HEK293T (cell line): ENCODE results near the gene XPO5.

Source experiments
- CTCF ChIA-PET: fragments of 350-600 bp; formaldehyde crosslinking; extraction: SDS; loops from one replicate; lab custom pipeline; 2021; ENCODE audit warnings: antibody characterized with exemption, inconsistent platforms; lab: Yijun Ruan, JAX
- POLR2A ChIA-PET: fragments of 350-600 bp; formaldehyde crosslinking; extraction: SDS; loops from one replicate; lab custom pipeline; 2020; ENCODE audit warnings: antibody characterized with exemption, inconsistent platforms; lab: Yijun Ruan, JAX
- DNase-seq: peaks from one replicate; pipeline ENCODE4 v3.0.0; 2012; ENCODE audit warnings: mixed read lengths; ENCODE audit errors: extremely low spot score
- ARNT ChIP-seq: fragments of 450-650 bp; IDR thresholded peaks from 2 replicates; pipeline ENCODE4 v1.6.1; 2017; ENCODE audit warnings: mild to moderate bottlenecking
- BHLHE40 ChIP-seq: fragments of 450-650 bp; IDR thresholded peaks from 2 replicates; pipeline ENCODE4 v1.6.1; 2016; ENCODE audit warnings: mild to moderate bottlenecking, moderate library complexity, borderline replicate concordance
- CTBP1 ChIP-seq: fragments of 450-650 bp; IDR thresholded peaks from 2 replicates; pipeline ENCODE4 v1.6.1; 2016; ENCODE audit warnings: borderline replicate concordance
- ELF4 ChIP-seq: fragments of 450-650 bp; IDR thresholded peaks from 2 replicates; pipeline ENCODE4 v1.6.1; 2017; ENCODE audit warnings: antibody characterized with exemption
- FOXA1 ChIP-seq: fragments of 450-650 bp; IDR thresholded peaks from 2 replicates; pipeline ENCODE4 v1.6.1; 2016; ENCODE audit warnings: mild to moderate bottlenecking
- FOXK2 ChIP-seq: fragments of 450-650 bp; IDR thresholded peaks from 2 replicates; pipeline ENCODE4 v1.6.1; 2016; ENCODE audit warnings: mild to moderate bottlenecking
- FOXM1 ChIP-seq: fragments of 450-650 bp; IDR thresholded peaks from 2 replicates; pipeline ENCODE4 v1.6.1; 2017; ENCODE audit warnings: mild to moderate bottlenecking, borderline replicate concordance
- HDGF ChIP-seq: fragments of 450-650 bp; IDR thresholded peaks from 2 replicates; pipeline ENCODE4 v1.6.1; 2017; ENCODE audit warnings: antibody characterized with exemption, borderline replicate concordance
- L3MBTL2 ChIP-seq: fragments of 450-650 bp; conservative IDR thresholded peaks from 2 replicates; pipeline ENCODE4 v1.6.1; 2016; ENCODE audit warnings: mild to moderate bottlenecking
- LEF1 ChIP-seq: fragments of 450-650 bp; IDR thresholded peaks from 2 replicates; pipeline ENCODE4 v1.6.1; 2017; ENCODE audit warnings: mild to moderate bottlenecking, borderline replicate concordance
- NFRKB ChIP-seq: fragments of 450-650 bp; IDR thresholded peaks from 2 replicates; pipeline ENCODE4 v1.6.1; 2016; ENCODE audit warnings: mild to moderate bottlenecking, moderate library complexity
- SP1 ChIP-seq: fragments of 450-650 bp; IDR thresholded peaks from 2 replicates; pipeline ENCODE4 v1.6.1; 2017
- SUZ12 ChIP-seq: fragments of 450-650 bp; IDR thresholded peaks from 2 replicates; pipeline ENCODE4 v1.6.1; 2016; ENCODE audit warnings: mild to moderate bottlenecking
- TARDBP ChIP-seq: fragments of 450-650 bp; IDR thresholded peaks from 2 replicates; pipeline ENCODE4 v1.6.1; 2016
- ZNF384 ChIP-seq: fragments of 450-650 bp; IDR thresholded peaks from 2 replicates; pipeline ENCODE4 v1.6.1; 2016
- TF ChIP-seq, protein P1 (sequence below): fragments of 450-650 bp; IDR thresholded peaks from 2 replicates; pipeline ENCODE4 v1.6.1; 2016

XPO5 gene

DNA sequence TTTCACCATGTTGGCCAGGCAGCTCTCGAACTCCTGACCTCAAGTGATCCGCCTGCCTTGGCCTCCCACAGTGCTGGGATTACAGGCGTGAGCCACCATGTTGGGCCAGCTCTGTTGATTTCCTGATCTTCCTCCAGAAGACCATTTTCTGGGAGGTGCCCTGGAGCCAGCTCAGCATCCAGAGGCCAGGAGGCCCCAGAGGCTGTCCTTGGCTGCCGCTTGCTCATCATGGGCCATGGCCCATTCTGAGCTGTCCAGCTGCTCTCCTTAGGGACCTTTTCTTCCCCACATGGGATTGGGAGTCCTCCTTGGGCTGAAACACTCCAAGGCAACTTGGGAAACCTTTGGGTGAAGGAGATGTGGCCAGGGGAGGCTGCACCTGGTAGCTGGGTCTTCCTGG, 81.1 kb downstream of the XPO5 start:
- ChIA-PET CTCF (interaction anchor here (1.8 to 3.5 kb wide), 2 partner anchors 11 kb away, joined by 3 to 17 read pairs; no protein-coding TSS in a partner anchor), POLR2A (interaction anchor here (1.1 kb wide), 1 partner anchor 68 kb away, joined by 3 read pairs; the partner anchor contains the start of gene ABCC10)
- TF ChIP-seq ARNT (no peak), ZNF384 (no peak), TARDBP (no peak), HDGF (no peak), FOXK2 (no peak), FOXM1 (no peak), FOXA1 (no peak), BHLHE40 (no peak), ELF4 (no peak), L3MBTL2 (no peak), LEF1 (no peak), CTBP1 (no peak), SP1 (no peak), SUZ12 (no peak), NFRKB (no peak)
- TF ChIP-seq, protein P1, sequence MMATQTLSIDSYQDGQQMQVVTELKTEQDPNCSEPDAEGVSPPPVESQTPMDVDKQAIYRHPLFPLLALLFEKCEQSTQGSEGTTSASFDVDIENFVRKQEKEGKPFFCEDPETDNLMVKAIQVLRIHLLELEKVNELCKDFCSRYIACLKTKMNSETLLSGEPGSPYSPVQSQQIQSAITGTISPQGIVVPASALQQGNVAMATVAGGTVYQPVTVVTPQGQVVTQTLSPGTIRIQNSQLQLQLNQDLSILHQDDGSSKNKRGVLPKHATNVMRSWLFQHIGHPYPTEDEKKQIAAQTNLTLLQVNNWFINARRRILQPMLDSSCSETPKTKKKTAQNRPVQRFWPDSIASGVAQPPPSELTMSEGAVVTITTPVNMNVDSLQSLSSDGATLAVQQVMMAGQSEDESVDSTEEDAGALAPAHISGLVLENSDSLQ = no peak
- no peak for DNase-seq

GRCh38 chr6:43494321-43494720, 81.5 kb downstream of the XPO5 start:
- no peak for DNase-seq
- TF ChIP-seq NFRKB (no peak), L3MBTL2 (no peak), HDGF (no peak)
- CTCF ChIA-PET = interaction anchor here (1.8 to 3.5 kb wide), 2 partner anchors 10 to 12 kb away, joined by 3 to 17 read pairs; no protein-coding TSS in a partner anchor
- POLR2A ChIA-PET = interaction anchor here (1.1 to 2.7 kb wide), 3 partner anchors 10 to 67 kb away, joined by 3 to 8 read pairs (median 3); partner anchors contain the start of gene ABCC10

DNA sequence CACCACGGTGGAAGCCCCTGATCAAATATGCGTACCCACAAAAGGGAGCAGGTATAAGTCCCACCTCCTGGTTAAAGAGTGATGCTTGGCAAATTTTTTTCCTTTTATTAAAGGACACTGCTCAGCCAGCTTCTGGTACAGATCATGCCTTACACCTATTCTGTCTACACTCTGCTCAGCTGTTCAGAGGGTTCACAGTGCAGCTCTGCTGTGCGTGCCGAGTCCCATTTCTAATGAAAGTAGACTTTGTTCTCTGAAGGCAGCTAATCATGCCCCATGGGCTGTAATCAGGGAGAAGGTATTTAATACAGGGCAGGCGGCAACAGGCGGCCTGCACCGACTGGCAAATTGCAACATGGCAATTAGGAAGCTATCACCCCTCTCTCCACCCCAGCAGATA, 82.0 kb downstream of the XPO5 start:
- no peak for TF ChIP-seq FOXA1
- POLR2A ChIA-PET = interaction anchor here (1.1 to 2.7 kb wide), 4 partner anchors 10 to 34 kb away, joined by 3 to 8 read pairs (median 4); partner anchors contain the start of genes POLR1C and YIPF3
- CTCF ChIA-PET = interaction anchor here (0.8 to 2.4 kb wide), 3 partner anchors 10 to 564 kb away, joined by 3 to 7 read pairs (median 4); no protein-coding TSS in a partner anchor
- no peak for DNase-seq

GRCh38 chr6:43493230-43493629, 82.6 kb downstream of the XPO5 start:
- no peak for DNase-seq
- CTCF ChIA-PET = interaction anchor here (0.6 to 2.4 kb wide), 5 partner anchors 14 to 565 kb away, joined by 3 to 7 read pairs (median 3); no protein-coding TSS in a partner anchor
- TF ChIP-seq ARNT (no peak), ZNF384 (no peak), FOXA1 (no peak), SP1 (no peak), TARDBP (no peak), BHLHE40 (no peak), LEF1 (no peak), SUZ12 (no peak), FOXK2 (no peak)
- TF ChIP-seq, protein P1 = no peak
- POLR2A ChIA-PET = interaction anchor here (1.1 to 2.7 kb wide), 4 partner anchors 9 to 34 kb away, joined by 3 to 8 read pairs (median 4); partner anchors contain the start of genes POLR1C and YIPF3

DNA sequence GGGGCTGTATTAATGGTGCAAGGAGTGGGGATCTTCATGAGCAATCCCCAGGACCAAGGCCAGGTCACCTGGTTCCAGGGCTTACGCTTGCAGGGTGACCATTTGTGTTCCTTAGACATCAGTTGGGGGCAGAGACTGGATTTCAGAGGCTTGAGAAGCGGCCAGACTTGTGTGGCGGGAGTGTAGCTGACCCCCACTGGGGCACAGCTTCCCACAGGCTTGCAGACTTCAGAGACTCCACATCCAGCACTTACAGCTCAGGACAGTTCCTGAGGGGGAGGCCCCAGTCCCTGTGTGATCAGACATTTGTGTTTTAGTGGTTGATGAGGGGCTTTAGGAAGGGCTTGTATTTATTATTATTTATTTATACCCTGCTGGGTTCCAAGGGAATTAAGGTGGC, 83.2 kb downstream of the XPO5 start:
- ChIA-PET CTCF (interaction anchor here (0.7 to 2.4 kb wide), 3 partner anchors 15 to 157 kb away, joined by 3 to 7 read pairs (median 3); no protein-coding TSS in a partner anchor), POLR2A (interaction anchor here (1.1 to 2.7 kb wide), 4 partner anchors 13 to 33 kb away, joined by 3 to 8 read pairs (median 4); partner anchors contain the start of genes POLR1C and YIPF3)
- DNase-seq = no peak
- TF ChIP-seq ZNF384 (no peak), L3MBTL2 (no peak), SP1 (no peak), NFRKB (no peak), ELF4 (no peak), FOXA1 (no peak), SUZ12 (no peak), TARDBP (no peak), LEF1 (no peak), FOXK2 (no peak), FOXM1 (no peak), HDGF (no peak), CTBP1 (no peak), BHLHE40 (no peak), ARNT (no peak)
- TF ChIP-seq, protein P1 = no peak

DNA sequence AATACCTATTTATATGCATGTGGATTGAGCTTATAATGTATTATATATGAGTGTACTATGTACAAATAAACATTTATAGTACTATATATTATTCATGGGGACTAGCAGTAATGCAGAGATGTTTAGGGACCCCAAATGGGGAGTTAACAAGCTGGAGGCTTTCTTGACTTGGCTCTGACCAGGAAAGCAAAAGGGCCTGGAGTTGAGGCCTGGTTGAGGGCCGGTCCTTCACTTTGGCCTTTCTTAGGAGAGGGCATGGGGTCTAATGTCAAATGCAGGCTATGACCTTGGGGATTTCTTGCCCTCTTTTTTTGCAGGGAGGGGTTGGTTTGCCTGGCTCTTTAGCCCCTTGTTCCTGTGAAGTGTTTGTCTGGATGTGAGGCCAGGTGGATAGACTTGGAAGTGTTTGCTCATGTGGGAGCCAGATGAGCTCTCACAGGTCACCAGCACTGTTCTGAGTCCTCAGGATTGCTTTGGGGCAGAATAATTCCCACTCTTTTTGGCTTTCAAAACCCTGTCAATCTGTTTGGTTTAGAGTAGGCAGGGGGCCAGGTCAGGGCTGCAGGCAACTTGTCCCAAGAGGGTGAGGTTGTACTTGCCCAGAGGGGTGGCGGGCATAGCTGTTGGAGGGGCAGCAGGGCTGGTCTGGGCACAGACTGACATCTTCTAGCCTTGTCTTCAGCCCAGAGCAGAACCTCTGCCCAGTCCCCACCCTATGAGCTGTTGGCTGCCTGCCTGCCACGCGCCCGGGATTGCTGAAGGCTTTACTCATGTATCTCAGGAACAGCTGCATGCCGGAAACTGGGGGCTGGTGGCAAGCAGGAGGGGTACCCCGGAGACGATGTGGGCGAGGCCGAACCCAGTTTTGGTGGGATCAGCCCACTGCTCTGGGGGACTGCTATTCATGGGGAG, 83.8 kb downstream of the XPO5 start:
- TF ChIP-seq L3MBTL2 (no peak), HDGF (no peak), ELF4 (no peak), CTBP1 (no peak), ARNT (no peak), LEF1 (no peak), FOXM1 (no peak), FOXK2 (no peak), FOXA1 (no peak), TARDBP (no peak), SUZ12 (no peak), ZNF384 (no peak), NFRKB (no peak), SP1 (no peak), BHLHE40 (no peak)
- TF ChIP-seq, protein P1 = no peak
- POLR2A ChIA-PET = interaction anchor here (1.1 to 2.7 kb wide), 3 partner anchors 12 to 25 kb away, joined by 3 to 8 read pairs (median 4); partner anchors contain the start of genes POLR1C and YIPF3
- no peak for DNase-seq
- CTCF ChIA-PET = interaction anchor here (2.4 kb wide), 1 partner anchor 15 kb away, joined by 7 read pairs; no protein-coding TSS in a partner anchor
